Measurements from ENCODE around the gene RASA3.

DNA sequence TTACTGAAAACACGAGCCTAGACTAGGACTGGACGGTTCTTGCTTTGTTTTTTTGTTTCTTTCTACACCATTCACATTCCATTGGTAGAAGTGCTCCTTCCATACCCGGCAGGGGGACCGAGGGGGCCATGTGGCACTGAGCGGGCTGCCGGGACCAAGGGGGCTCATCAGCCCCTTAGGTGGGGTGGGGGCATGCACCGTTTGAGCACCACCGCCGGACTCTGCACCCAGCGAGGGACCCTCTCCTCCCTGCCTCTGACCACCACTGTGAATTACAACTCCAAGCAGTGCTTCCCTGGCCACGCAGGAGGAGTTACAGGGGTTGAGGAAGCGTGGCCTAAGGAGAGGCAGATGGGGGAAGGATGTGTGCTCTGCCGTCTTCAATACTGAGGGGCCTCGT lies 31.6 kb upstream of the RASA3 start:
- TF ChIP-seq, protein P1, sequence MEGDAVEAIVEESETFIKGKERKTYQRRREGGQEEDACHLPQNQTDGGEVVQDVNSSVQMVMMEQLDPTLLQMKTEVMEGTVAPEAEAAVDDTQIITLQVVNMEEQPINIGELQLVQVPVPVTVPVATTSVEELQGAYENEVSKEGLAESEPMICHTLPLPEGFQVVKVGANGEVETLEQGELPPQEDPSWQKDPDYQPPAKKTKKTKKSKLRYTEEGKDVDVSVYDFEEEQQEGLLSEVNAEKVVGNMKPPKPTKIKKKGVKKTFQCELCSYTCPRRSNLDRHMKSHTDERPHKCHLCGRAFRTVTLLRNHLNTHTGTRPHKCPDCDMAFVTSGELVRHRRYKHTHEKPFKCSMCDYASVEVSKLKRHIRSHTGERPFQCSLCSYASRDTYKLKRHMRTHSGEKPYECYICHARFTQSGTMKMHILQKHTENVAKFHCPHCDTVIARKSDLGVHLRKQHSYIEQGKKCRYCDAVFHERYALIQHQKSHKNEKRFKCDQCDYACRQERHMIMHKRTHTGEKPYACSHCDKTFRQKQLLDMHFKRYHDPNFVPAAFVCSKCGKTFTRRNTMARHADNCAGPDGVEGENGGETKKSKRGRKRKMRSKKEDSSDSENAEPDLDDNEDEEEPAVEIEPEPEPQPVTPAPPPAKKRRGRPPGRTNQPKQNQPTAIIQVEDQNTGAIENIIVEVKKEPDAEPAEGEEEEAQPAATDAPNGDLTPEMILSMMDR (IDR thresholded peaks at IDR 0.05 in 2 of 3, conservative IDR thresholded peaks at IDR 0.05 in 1 of 3; ENCODE audit: borderline replicate concordance in 1 of 3, insufficient read depth in 1 of 3, low read depth in 2 of 3, low read length in 2 of 3): no peak
- TF ChIP-seq EZH2 (IDR thresholded peaks at IDR 0.05): no peak
- TF ChIP-seq, protein P2, sequence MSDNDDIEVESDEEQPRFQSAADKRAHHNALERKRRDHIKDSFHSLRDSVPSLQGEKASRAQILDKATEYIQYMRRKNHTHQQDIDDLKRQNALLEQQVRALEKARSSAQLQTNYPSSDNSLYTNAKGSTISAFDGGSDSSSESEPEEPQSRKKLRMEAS (IDR thresholded peaks at IDR 0.05): no peak
- no peak for TF ChIP-seq EZH2phosphoT487 (IDR thresholded peaks at IDR 0.05; ENCODE audit: borderline replicate concordance)
- TF ChIP-seq CEBPB (IDR thresholded peaks at IDR 0.05; ENCODE audit: low read depth): no peak
- no peak for TF ChIP-seq POLR2AphosphoS5 (IDR thresholded peaks at IDR 0.05; ENCODE audit: low read depth, low read length)

Measured in HCT116 (cell line).